Gastrocnemius medialis (tissue), 4 donors: ENCODE data around the gene PLXNA2.

ENCODE experiments used
- POLR2A ChIP-seq, 2 donors: fragments of 450-650 bp; IDR thresholded peaks; one replicate each; pipeline ENCODE4 v1.6.1; 2017; ENCODE audit warnings: antibody characterized with exemption in 2 of 2, mild to moderate bottlenecking in 2 of 2, moderate library complexity in 2 of 2
- TF ChIP-seq, protein P1 (sequence below), 5 experiments: fragments of 450-650 bp in 3 of 5; fragments of 200-600 bp in 2 of 5; sonication (generic) in 2 of 5; IDR thresholded peaks in 4 of 5; conservative IDR thresholded peaks in 1 of 5; 1 replicate in 4 of 5; 2 replicates in 1 of 5; pipeline ENCODE4 v1.5.1; 2016 to 2019; ENCODE audit warnings: antibody characterized with exemption in 5 of 5, mild to moderate bottlenecking in 3 of 5, moderate library complexity in 3 of 5

GRCh38 chr1:208058267-208058666 lies 185.9 kb downstream of the PLXNA2 start:
- TF ChIP-seq, protein P1, sequence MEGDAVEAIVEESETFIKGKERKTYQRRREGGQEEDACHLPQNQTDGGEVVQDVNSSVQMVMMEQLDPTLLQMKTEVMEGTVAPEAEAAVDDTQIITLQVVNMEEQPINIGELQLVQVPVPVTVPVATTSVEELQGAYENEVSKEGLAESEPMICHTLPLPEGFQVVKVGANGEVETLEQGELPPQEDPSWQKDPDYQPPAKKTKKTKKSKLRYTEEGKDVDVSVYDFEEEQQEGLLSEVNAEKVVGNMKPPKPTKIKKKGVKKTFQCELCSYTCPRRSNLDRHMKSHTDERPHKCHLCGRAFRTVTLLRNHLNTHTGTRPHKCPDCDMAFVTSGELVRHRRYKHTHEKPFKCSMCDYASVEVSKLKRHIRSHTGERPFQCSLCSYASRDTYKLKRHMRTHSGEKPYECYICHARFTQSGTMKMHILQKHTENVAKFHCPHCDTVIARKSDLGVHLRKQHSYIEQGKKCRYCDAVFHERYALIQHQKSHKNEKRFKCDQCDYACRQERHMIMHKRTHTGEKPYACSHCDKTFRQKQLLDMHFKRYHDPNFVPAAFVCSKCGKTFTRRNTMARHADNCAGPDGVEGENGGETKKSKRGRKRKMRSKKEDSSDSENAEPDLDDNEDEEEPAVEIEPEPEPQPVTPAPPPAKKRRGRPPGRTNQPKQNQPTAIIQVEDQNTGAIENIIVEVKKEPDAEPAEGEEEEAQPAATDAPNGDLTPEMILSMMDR (IDR thresholded peaks at IDR 0.05 in 4 of 5, conservative IDR thresholded peaks at IDR 0.05 in 1 of 5): no peak
- no peak for TF ChIP-seq POLR2A (IDR thresholded peaks at IDR 0.05)
